ENCODE measurements around the gene INO80C.

INO80C gene

GRCh38 chr18:35517715-35518114, 20.0 kb upstream of the INO80C start:
- no peak for DNase-seq (ENCODE audit: low read depth)
- in situ Hi-C loops (cut with HindIII; ENCODE audit: low sequenced_read_pairs) = no loop called here
- H3K4me3 ChIP-seq (ENCODE audit: low read depth, low read length) = no peak overlapping the region
- no peak for TF ChIP-seq CTCF (IDR thresholded peaks at IDR 0.05; ENCODE audit: low read depth, low read length, missing control alignments)

GRCh38 chr18:35516789-35517188, 19.0 kb upstream of the INO80C start:
- TF ChIP-seq CTCF (IDR thresholded peaks at IDR 0.05; ENCODE audit: low read depth, low read length, missing control alignments) = no peak
- no peak for DNase-seq (ENCODE audit: low read depth)
- in situ Hi-C loops (cut with HindIII; ENCODE audit: low sequenced_read_pairs) = no loop called here
- no peak overlapping the region for H3K4me3 ChIP-seq (ENCODE audit: low read depth, low read length)

GRCh38 chr18:35516351-35516750, 18.6 kb upstream of the INO80C start:
- H3K4me3 ChIP-seq (ENCODE audit: low read depth, low read length) = no peak overlapping the region
- in situ Hi-C loops (cut with HindIII; ENCODE audit: low sequenced_read_pairs) = no loop called here
- TF ChIP-seq CTCF (IDR thresholded peaks at IDR 0.05; ENCODE audit: low read depth, low read length, missing control alignments) = no peak
- no peak for DNase-seq (ENCODE audit: low read depth)

GRCh38 chr18:35515460-35516130, 17.8 kb upstream of the INO80C start:
- no peak for TF ChIP-seq CTCF (IDR thresholded peaks at IDR 0.05; ENCODE audit: low read depth, low read length, missing control alignments)
- in situ Hi-C loops (cut with HindIII; ENCODE audit: low sequenced_read_pairs) = no loop called here

GRCh38 chr18:35514752-35515459, 17.1 kb upstream of the INO80C start:
- DNase-seq (ENCODE audit: low read depth) = no peak
- in situ Hi-C loops (cut with HindIII; ENCODE audit: low sequenced_read_pairs) = no loop called here
- TF ChIP-seq CTCF (IDR thresholded peaks at IDR 0.05; ENCODE audit: low read depth, low read length, missing control alignments) = no peak

More at GRCh38 chr18:35515460-35516130, 17.8 kb upstream of the INO80C start:
- no peak for DNase-seq (ENCODE audit: low read depth)
- H3K4me3 ChIP-seq (ENCODE audit: low read depth, low read length) = no peak overlapping the region

GRCh38 chr18:35514283-35514682, 16.5 kb upstream of the INO80C start:
- no peak for TF ChIP-seq CTCF (IDR thresholded peaks at IDR 0.05; ENCODE audit: low read depth, low read length, missing control alignments)
- no peak for DNase-seq (ENCODE audit: low read depth)
- in situ Hi-C loops (cut with HindIII; ENCODE audit: low sequenced_read_pairs) = no loop called here
- no peak overlapping the region for H3K4me3 ChIP-seq (ENCODE audit: low read depth, low read length)

More at GRCh38 chr18:35514752-35515459, 17.1 kb upstream of the INO80C start:
- no peak overlapping the region for H3K4me3 ChIP-seq (ENCODE audit: low read depth, low read length)

Measured in astrocyte of the cerebellum (primary cell).